Uterus (tissue), 4 donors: Measurements from ENCODE around the gene PAQR5. TPM values are rescaled to one million over a fixed set of nuclear protein-coding genes. Genes with fewer than 3 reads are reported as not detected.

Experiments used
- DNase-seq, 2 donors: peaks; one replicate each; pipeline ENCODE4 v3.0.0-alpha.2; 2019 to 2020
- H3K27ac ChIP-seq, 2 donors: fragments of 200-600 bp; sonication (generic); 1 replicate in 1 of 2; 2 replicates in 1 of 2; pipeline ENCODE4 v1.5.1; 2016 to 2018
- H3K27me3 ChIP-seq, 2 donors: fragments of 200-600 bp; sonication (generic); one replicate each; pipeline ENCODE4 v1.5.1; 2018 to 2019; ENCODE audit warnings: control low read depth in 1 of 2
- H3K36me3 ChIP-seq, 2 donors: fragments of 200-600 bp; sonication (generic); one replicate each; pipeline ENCODE4 v1.5.1; 2019; ENCODE audit warnings: control low read depth in 1 of 2
- H3K4me1 ChIP-seq, 2 donors: fragments of 200-600 bp; sonication (generic); one replicate each; pipeline ENCODE4 v1.5.1; 2018 to 2019; ENCODE audit warnings: control low read depth in 1 of 2
- H3K4me3 ChIP-seq, 2 donors: fragments of 200-600 bp; sonication (generic); 1 replicate in 1 of 2; 2 replicates in 1 of 2; pipeline ENCODE4 v1.5.1; 2018 to 2019; ENCODE audit warnings: mild to moderate bottlenecking in 1 of 2
- H3K9me3 ChIP-seq, 2 donors: fragments of 200-600 bp; sonication (generic); one replicate each; pipeline ENCODE4 v1.5.1; 2019; ENCODE audit warnings: control low read depth in 1 of 2
- POLR2A ChIP-seq, 2 donors: fragments of 450-650 bp; IDR thresholded peaks; one replicate each; pipeline ENCODE4 v1.6.1; 2016; ENCODE audit warnings: antibody characterized with exemption in 2 of 2, mild to moderate bottlenecking in 1 of 2, moderate library complexity in 1 of 2
- intact Hi-C: fragments of 100-400 bp; cut with DNase I; formaldehyde crosslinking; loops from one replicate; pipeline ENCODE4 v1.15.1; 2023; ENCODE audit warnings: low total_unique reads
- total RNA-seq, 4 donors: library from RNA; depleted of rRNA in 3 of 4; stranded (reverse); fragments of >200 nt in 3 of 4; gene quantifications; one replicate each; pipeline versions ENCODE4 v1.1.0 to v1.2.4, GENCODE V29; 2014 to 2023
- TF ChIP-seq, protein P1 (sequence below), 4 experiments: fragments of 200-600 bp in 2 of 4; fragments of 450-650 bp in 2 of 4; sonication (generic) in 2 of 4; IDR thresholded peaks; one replicate each; pipeline ENCODE4 v1.5.1; 2016 to 2019; ENCODE audit warnings: antibody characterized with exemption in 4 of 4, mild to moderate bottlenecking in 2 of 4, moderate library complexity in 1 of 4
- donor health status: DM: yes; HTN: yes; CAD: no.

PAQR5 gene
- total RNA-seq, 4 donors from 2014 or later = 0.28 to 0.61 TPM; not detected in 2

DNA sequence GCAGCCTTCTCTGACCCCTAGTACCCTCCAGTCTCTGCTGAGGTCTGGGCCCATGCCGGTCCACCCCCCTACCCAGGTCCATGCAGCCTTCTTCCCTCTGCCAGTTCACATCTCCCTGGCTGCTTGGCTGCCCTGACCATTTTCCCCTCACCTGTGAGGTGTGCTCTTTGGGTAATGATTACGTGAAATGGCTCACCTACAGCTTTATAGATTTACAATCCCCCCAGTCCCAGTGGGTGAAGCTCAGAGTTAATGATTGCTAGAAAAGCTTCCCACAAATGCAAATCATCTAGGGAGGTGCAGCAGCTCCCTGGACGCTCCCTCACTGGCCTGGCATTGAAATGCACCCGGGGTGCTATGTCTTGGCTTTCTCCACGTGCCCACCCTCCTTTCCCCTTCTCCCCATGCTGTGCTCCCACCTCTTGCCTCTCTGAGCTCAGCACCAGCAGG lies 18.7 kb downstream of the PAQR5 start:
- H3K36me3 ChIP-seq = no peaks in the 10 kb centered on the region
- no peaks in the 10 kb centered on the region for H3K4me1 ChIP-seq
- intact Hi-C loops = no loop called here
- no peak overlapping the region for H3K4me3 ChIP-seq
- DNase-seq = no peak
- TF ChIP-seq, protein P1, sequence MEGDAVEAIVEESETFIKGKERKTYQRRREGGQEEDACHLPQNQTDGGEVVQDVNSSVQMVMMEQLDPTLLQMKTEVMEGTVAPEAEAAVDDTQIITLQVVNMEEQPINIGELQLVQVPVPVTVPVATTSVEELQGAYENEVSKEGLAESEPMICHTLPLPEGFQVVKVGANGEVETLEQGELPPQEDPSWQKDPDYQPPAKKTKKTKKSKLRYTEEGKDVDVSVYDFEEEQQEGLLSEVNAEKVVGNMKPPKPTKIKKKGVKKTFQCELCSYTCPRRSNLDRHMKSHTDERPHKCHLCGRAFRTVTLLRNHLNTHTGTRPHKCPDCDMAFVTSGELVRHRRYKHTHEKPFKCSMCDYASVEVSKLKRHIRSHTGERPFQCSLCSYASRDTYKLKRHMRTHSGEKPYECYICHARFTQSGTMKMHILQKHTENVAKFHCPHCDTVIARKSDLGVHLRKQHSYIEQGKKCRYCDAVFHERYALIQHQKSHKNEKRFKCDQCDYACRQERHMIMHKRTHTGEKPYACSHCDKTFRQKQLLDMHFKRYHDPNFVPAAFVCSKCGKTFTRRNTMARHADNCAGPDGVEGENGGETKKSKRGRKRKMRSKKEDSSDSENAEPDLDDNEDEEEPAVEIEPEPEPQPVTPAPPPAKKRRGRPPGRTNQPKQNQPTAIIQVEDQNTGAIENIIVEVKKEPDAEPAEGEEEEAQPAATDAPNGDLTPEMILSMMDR (IDR thresholded peaks at IDR 0.05) = no peak
- no peak for TF ChIP-seq POLR2A (IDR thresholded peaks at IDR 0.05)
- H3K9me3 ChIP-seq = no peaks in the 10 kb centered on the region
- no peaks in the 10 kb centered on the region for H3K27me3 ChIP-seq
- no peak overlapping the region for H3K27ac ChIP-seq

DNA sequence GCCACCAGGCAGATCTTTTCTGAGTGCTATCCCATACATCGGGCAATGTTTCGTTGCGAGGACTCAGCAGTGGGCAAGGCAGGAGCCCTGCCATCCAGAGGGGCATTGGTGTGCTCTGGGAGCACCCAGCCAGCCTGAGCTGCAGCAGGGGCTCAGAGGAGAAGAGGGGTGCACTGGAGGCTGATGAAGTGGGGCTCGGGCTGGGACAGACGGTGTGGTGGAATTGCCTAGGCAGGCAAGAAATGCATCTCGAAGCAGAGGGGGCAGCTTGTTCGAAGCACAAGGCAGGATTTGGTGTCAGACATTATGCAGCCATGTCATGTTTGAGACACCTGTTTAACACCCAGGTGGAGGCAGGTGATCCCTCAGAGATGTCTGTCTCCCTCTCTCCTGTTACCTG lies 19.3 kb downstream of the PAQR5 start:
- Histone ChIP-seq H3K27ac (no peak overlapping the region), H3K9me3 (no peaks in the 10 kb centered on the region), H3K27me3 (no peaks in the 10 kb centered on the region), H3K4me3 (no peak overlapping the region), H3K36me3 (no peaks in the 10 kb centered on the region), H3K4me1 (no peaks in the 10 kb centered on the region)
- no peak for TF ChIP-seq POLR2A (IDR thresholded peaks at IDR 0.05)
- TF ChIP-seq, protein P1 (IDR thresholded peaks at IDR 0.05) = no peak
- no peak for DNase-seq
- intact Hi-C loops = no loop called here

GRCh38 chr15:69319384-69320375 lies 21.0 kb downstream of the PAQR5 start:
- intact Hi-C loops = no loop called here
- Histone ChIP-seq H3K27me3 (no peaks in the 10 kb centered on the region), H3K4me3 (no peak overlapping the region), H3K36me3 (no peaks in the 10 kb centered on the region), H3K27ac (no peak overlapping the region), H3K4me1 (no peaks in the 10 kb centered on the region), H3K9me3 (no peaks in the 10 kb centered on the region)
- TF ChIP-seq, protein P1 (IDR thresholded peaks at IDR 0.05) = no peak
- TF ChIP-seq POLR2A (IDR thresholded peaks at IDR 0.05) = no peak
- no peak for DNase-seq

DNA sequence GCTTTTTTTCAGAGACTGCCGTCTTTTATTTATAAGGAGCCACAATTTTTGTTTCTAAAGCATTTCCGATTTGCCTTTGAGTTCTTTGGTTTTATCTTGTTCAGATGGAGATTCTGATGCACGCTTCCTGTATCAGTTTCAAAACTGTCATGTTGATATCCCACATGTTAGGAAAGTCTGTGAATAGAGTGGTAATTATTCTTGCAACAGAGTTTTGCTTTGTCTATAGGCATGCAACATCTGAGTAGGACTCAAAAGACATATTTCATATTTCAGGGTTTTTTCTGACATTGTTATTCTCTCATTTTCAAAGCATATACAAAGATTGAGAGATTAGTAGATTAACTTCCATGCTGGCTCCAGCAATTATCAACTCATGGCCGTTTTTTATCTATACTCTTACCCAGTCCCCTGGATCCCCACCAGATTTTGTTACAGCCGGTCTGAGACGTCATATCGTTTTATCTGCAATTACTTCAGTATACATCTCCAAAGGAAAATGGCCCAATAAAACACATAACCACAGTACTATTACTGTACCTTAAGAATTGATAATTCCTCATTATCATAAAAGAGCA lies 22.4 kb downstream of the PAQR5 start:
- intact Hi-C loops = no loop called here
- no peaks in the 10 kb centered on the region for H3K36me3 ChIP-seq

More for the DNA sequence above, 22.4 kb downstream of the PAQR5 start:
- TF ChIP-seq, protein P1 (IDR thresholded peaks at IDR 0.05) = no peak
- TF ChIP-seq POLR2A (IDR thresholded peaks at IDR 0.05) = no peak
- Histone ChIP-seq H3K4me3 (no peak overlapping the region), H3K27ac (no peak overlapping the region), H3K4me1 (no peaks in the 10 kb centered on the region), H3K9me3 (no peaks in the 10 kb centered on the region), H3K27me3 (no peaks in the 10 kb centered on the region)
- DNase-seq = no peak
